K562 (cell line): ENCODE measurements around the gene PODXL.

Experiments
- ATF1 ChIP-seq, 2 experiments: fragments of 450-650 bp in 1 of 2; IDR thresholded peaks; 2 replicates each; pipeline ENCODE4 v1.6.1; 2016; ENCODE audit warnings: missing compliant biosample characterization in 1 of 2, missing genetic modification characterization in 1 of 2
- ATF2 ChIP-seq: sonication (generic); formaldehyde crosslinking; IDR thresholded peaks from 2 replicates; pipeline ENCODE4 v1.8.1; 2022; ENCODE audit warnings: missing genetic modification reagents
- CTCF ChIP-seq, 3 experiments: IDR thresholded peaks in 2 of 3; conservative IDR thresholded peaks in 1 of 3; 2 replicates each; pipeline ENCODE4 v1.5.1; 2011 to 2012; ENCODE audit warnings: low read length in 3 of 3, mild to moderate bottlenecking in 3 of 3, control low read depth in 2 of 3, improper control_type of control experiment in 1 of 3, inconsistent platforms in 1 of 3, low read depth in 1 of 3, mixed read lengths in 1 of 3, moderate library complexity in 1 of 3; ENCODE audit not compliant: insufficient read depth in 2 of 3
- EWSR1 ChIP-seq: fragments of 450-650 bp; IDR thresholded peaks from 2 replicates; pipeline ENCODE4 v1.6.1; 2018; ENCODE audit warnings: borderline replicate concordance, mild to moderate bottlenecking, low read depth, moderate library complexity; ENCODE audit not compliant: partially characterized antibody
- KDM1A ChIP-seq, 2 experiments: fragments of 450-650 bp; IDR thresholded peaks; 2 replicates each; pipeline ENCODE4 v1.6.1; 2016; ENCODE audit warnings: mild to moderate bottlenecking in 2 of 2
- KLF6 ChIP-seq: fragments of 250-450 bp; sonication (Bioruptor Pico); IDR thresholded peaks from 2 replicates; pipeline ENCODE4 v1.4.0; 2020; ENCODE audit warnings: mild to moderate bottlenecking, moderate library complexity, borderline replicate concordance
- RCOR1 ChIP-seq, 2 experiments: IDR thresholded peaks; 2 replicates each; pipeline ENCODE4 v1.6.1; 2012; ENCODE audit warnings: low read depth in 2 of 2, low read length in 2 of 2, borderline replicate concordance in 1 of 2, improper control_type of control experiment in 1 of 2
- SIN3B ChIP-seq: fragments of 450-650 bp; IDR thresholded peaks from 2 replicates; pipeline ENCODE4 v1.6.1; 2017; ENCODE audit warnings: low read depth, mild to moderate bottlenecking, moderate library complexity
- SMARCA5 ChIP-seq: fragments of 450-650 bp; IDR thresholded peaks from 2 replicates; pipeline ENCODE4 v1.6.1; 2016
- SNRNP70 ChIP-seq: fragments of 200-400 bp; formaldehyde crosslinking; optimal IDR thresholded peaks from 2 replicates; pipeline ENCODE3; 2017; ENCODE audit warnings: low read depth, low read length
- TAF7 ChIP-seq: fragments of 450-650 bp; IDR thresholded peaks from 2 replicates; pipeline ENCODE4 v1.6.1; 2016; ENCODE audit warnings: missing genetic modification characterization, missing compliant biosample characterization
- ZBTB11 ChIP-seq, 3 experiments: fragments of 200-800 bp in 1 of 3; fragments of 250-450 bp in 1 of 3; fragments of 450-650 bp in 1 of 3; sonication (Bioruptor Pico) in 1 of 3; sonication (Bioruptor generic) in 1 of 3; formaldehyde crosslinking in 1 of 3; IDR thresholded peaks; 2 replicates each; pipeline versions ENCODE4 v1.6.1 to v1.8.0; 2016 to 2022; ENCODE audit warnings: mild to moderate bottlenecking in 2 of 3, missing genetic modification characterization in 2 of 3, missing compliant biosample characterization in 1 of 3, moderate library complexity in 1 of 3
- ZNF239 ChIP-seq: fragments of 250-450 bp; sonication (Bioruptor Pico); IDR thresholded peaks from 2 replicates; pipeline ENCODE4 v1.4.0; 2020; ENCODE audit warnings: mild to moderate bottlenecking

GRCh38 chr7:131506597-131506996 lies 49.8 kb downstream of the PODXL start:
- TF ChIP-seq EWSR1 (no peak), CTCF (IDR thresholded peaks at IDR 0.05 in 2 of 3, conservative IDR thresholded peaks at IDR 0.05 in 1 of 3; ENCODE audit: insufficient read depth in 2 of 3, low read depth in 1 of 3, low read length in 3 of 3) (peak; percentile 22 to 44 (median 33); a peak in 3 of 6 replicates), SNRNP70 (no peak), SIN3B (no peak), ATF1 (CRISPR knock-in tag; IDR thresholded peaks at IDR 0.05) (no peak), ATF1 (tag; IDR thresholded peaks at IDR 0.05) (no peak), ATF2 (CRISPR knock-in tag) (no peak), KLF6 (CRISPR knock-in tag) (no peak), ZNF239 (CRISPR knock-in tag) (no peak), KDM1A (IDR thresholded peaks at IDR 0.05) (no peak), ZBTB11 (CRISPR knock-in tag; IDR thresholded peaks at IDR 0.05) (no peak), TAF7 (tag) (no peak), SMARCA5 (no peak), RCOR1 (IDR thresholded peaks at IDR 0.05; ENCODE audit: borderline replicate concordance in 1 of 2, low read depth in 2 of 2, low read length in 2 of 2) (no peak)
